HCT116 (cell line): ENCODE results near the gene PDLIM3. TPM values are rescaled to one million over a fixed set of nuclear protein-coding genes. Genes with fewer than 3 reads are reported as not detected.

Experiments
- total RNA-seq: library from RNA; stranded (reverse); gene quantifications from one replicate; pipeline ENCODE4 v1.2.1, GENCODE V29; 2021; ENCODE audit not compliant: unreplicated experiment

PDLIM3 gene
- total RNA-seq, 1 experiment from 2014 or later = 11.5 TPM

Other genes with a start within 250 kb of the PDLIM3 start
- gene LRP2BP, start 139.6 kb downstream of the PDLIM3 start, total RNA-seq = 2.9 TPM
- gene ANKRD37, start 138.7 kb downstream of the PDLIM3 start, total RNA-seq = 29.9 TPM
- 29.4 TPM for gene UFSP2, start 109.5 kb downstream of the PDLIM3 start, total RNA-seq
- 2.7 TPM for gene CCDC110, start 63.8 kb downstream of the PDLIM3 start, total RNA-seq